ENCODE results near the gene GRB14.
"Not testable (repeated sequence)": the region's sequence is repeated elsewhere in the genome, so short reads cannot be mapped to it uniquely, and the experiment has no call there.

Gene GRB14

GRCh38 chr2:164495491-164496223, 125.6 kb downstream of the GRB14 start:
- DNase-seq (ENCODE audit: low read depth) = no peak

- no peak for DNase-seq (ENCODE audit: low read depth)
Observed at GRCh38 chr2:164485541-164485940, 135.7 kb downstream of the GRB14 start.

GRCh38 chr2:164479460-164479859, 141.8 kb downstream of the GRB14 start:
- DNase-seq (ENCODE audit: low read depth) = no peak

- no peak for DNase-seq (ENCODE audit: low read depth)
Observed at GRCh38 chr2:164478205-164478604, 143.1 kb downstream of the GRB14 start.

GRCh38 chr2:164474873-164475272, 146.4 kb downstream of the GRB14 start:
- DNase-seq (ENCODE audit: low read depth) = no peak

GRCh38 chr2:164473021-164473420, 148.3 kb downstream of the GRB14 start:
- no peak for DNase-seq (ENCODE audit: low read depth)

GRCh38 chr2:164465047-164465446, 156.2 kb downstream of the GRB14 start:
- DNase-seq (ENCODE audit: low read depth) = not testable (repeated sequence)

- no peak for DNase-seq (ENCODE audit: low read depth)
Observed at GRCh38 chr2:164464376-164464775, 156.9 kb downstream of the GRB14 start.

GRCh38 chr2:164458792-164459191, 162.5 kb downstream of the GRB14 start:
- DNase-seq (ENCODE audit: low read depth) = no peak

- DNase-seq (ENCODE audit: low read depth) = no peak
Observed at GRCh38 chr2:164457271-164457670, 164.0 kb downstream of the GRB14 start.

GRCh38 chr2:164456619-164457018, 164.7 kb downstream of the GRB14 start:
- DNase-seq (ENCODE audit: low read depth) = no peak

- no peak for DNase-seq (ENCODE audit: low read depth)
Observed at GRCh38 chr2:164453656-164454305, 167.5 kb downstream of the GRB14 start.

GRCh38 chr2:164450278-164450677, 171.0 kb downstream of the GRB14 start:
- DNase-seq (ENCODE audit: low read depth) = no peak

GRCh38 chr2:164449706-164450105, 171.6 kb downstream of the GRB14 start:
- no peak for DNase-seq (ENCODE audit: low read depth)

- no peak for DNase-seq (ENCODE audit: low read depth)
Observed at GRCh38 chr2:164447660-164448059, 173.6 kb downstream of the GRB14 start.
